ENCODE data around the gene SPATS2. TPM values are rescaled to one million over a fixed set of nuclear protein-coding genes. Genes with fewer than 3 reads are reported as not detected.

Gene SPATS2
- total RNA-seq, 4 donors from 2014 or later: 10.5 to 39.3 (median 21.0) TPM

- in situ Hi-C loops (cut with MboI; ENCODE audit: low pct_ligation_motif_present in 1 of 4, low pct_unique_long_range_greater_than_20kb in 1 of 4, low sequenced_read_pairs in 3 of 4) (no loop called here), intact Hi-C loops (cut with DNase I; ENCODE audit: low total_unique reads) (no loop called here)
- Histone ChIP-seq H3K27ac (no peak overlapping the region), H3K4me3 (no peak overlapping the region), H3K4me1 (no peaks in the 10 kb centered on the region), H3K9me3 (no peaks in the 10 kb centered on the region), H3K36me3 (peaks cover 0 to 26% (median 10%) of the 10 kb centered on the region in 4 donors), H3K27me3 (no peaks in the 10 kb centered on the region)
- WGBS, 2 donors (ENCODE audit: low coverage in 1 of 2): 90 to 100% methylated on average over 4 of the region's 4 CpGs
- no peak for DNase-seq
- no peak for TF ChIP-seq CTCF (IDR thresholded peaks at IDR 0.05)
- no peak for TF ChIP-seq POLR2AphosphoS5 (IDR thresholded peaks at IDR 0.05)
- no peak for TF ChIP-seq POLR2A (IDR thresholded peaks at IDR 0.05)
- no peak for TF ChIP-seq EP300 (IDR thresholded peaks at IDR 0.05; ENCODE audit: low read depth)
Observed at GRCh38 chr12:49521389-49521788, 154.1 kb downstream of the SPATS2 start.

- H3K36me3 ChIP-seq: peaks cover 0 to 24% (median 11%) of the 10 kb centered on the region in 4 donors
- TF ChIP-seq POLR2A (IDR thresholded peaks at IDR 0.05) (no peak), CTCF (IDR thresholded peaks at IDR 0.05) (no peak), EP300 (IDR thresholded peaks at IDR 0.05; ENCODE audit: low read depth) (no peak), POLR2AphosphoS5 (IDR thresholded peaks at IDR 0.05) (no peak)
- 85 to 88% methylated on average over 4 to 6 of the region's 6 CpGs for WGBS, 2 donors (ENCODE audit: low coverage in 1 of 2)
- H3K4me1 ChIP-seq: no peaks in the 10 kb centered on the region
- H3K27ac ChIP-seq: no peak overlapping the region
- H3K27me3 ChIP-seq: no peaks in the 10 kb centered on the region
- in situ Hi-C loops (cut with MboI; ENCODE audit: low pct_ligation_motif_present in 1 of 4, low pct_unique_long_range_greater_than_20kb in 1 of 4, low sequenced_read_pairs in 3 of 4): no loop called here
- intact Hi-C loops (cut with DNase I; ENCODE audit: low total_unique reads): no loop called here
- no peak overlapping the region for H3K4me3 ChIP-seq
- H3K9me3 ChIP-seq: no peaks in the 10 kb centered on the region
- DNase-seq: no peak
Observed at GRCh38 chr12:49524660-49525324, 157.5 kb downstream of the SPATS2 start.

GRCh38 chr12:49525942-49526341, 158.7 kb downstream of the SPATS2 start:
- H3K27ac ChIP-seq: no peak overlapping the region
- no peak for TF ChIP-seq EP300 (IDR thresholded peaks at IDR 0.05; ENCODE audit: low read depth)
- TF ChIP-seq POLR2A (IDR thresholded peaks at IDR 0.05): no peak
- TF ChIP-seq POLR2AphosphoS5 (IDR thresholded peaks at IDR 0.05): no peak
- no peak for TF ChIP-seq CTCF (IDR thresholded peaks at IDR 0.05)
- intact Hi-C loops (cut with DNase I; ENCODE audit: low total_unique reads) (no loop called here), in situ Hi-C loops (cut with MboI; ENCODE audit: low pct_ligation_motif_present in 1 of 4, low pct_unique_long_range_greater_than_20kb in 1 of 4, low sequenced_read_pairs in 3 of 4) (no loop called here)
- H3K4me3 ChIP-seq: no peak overlapping the region
- no peaks in the 10 kb centered on the region for H3K27me3 ChIP-seq
- H3K36me3 ChIP-seq: peaks cover 0 to 24% (median 11%) of the 10 kb centered on the region in 4 donors
- DNase-seq: no peak
- H3K9me3 ChIP-seq: no peaks in the 10 kb centered on the region
- WGBS, 2 donors (ENCODE audit: low coverage in 1 of 2): 95 to 100% methylated on average over 2 to 7 of the region's 7 CpGs
- no peaks in the 10 kb centered on the region for H3K4me1 ChIP-seq

GRCh38 chr12:49527361-49528130, 160.3 kb downstream of the SPATS2 start:
- intact Hi-C loops (cut with DNase I; ENCODE audit: low total_unique reads): no loop called here
- Histone ChIP-seq H3K4me3 (no peak overlapping the region), H3K27ac (no peak overlapping the region), H3K36me3 (peaks cover 0 to 24% (median 11%) of the 10 kb centered on the region in 4 donors), H3K4me1 (no peaks in the 10 kb centered on the region), H3K27me3 (no peaks in the 10 kb centered on the region), H3K9me3 (no peaks in the 10 kb centered on the region)
- WGBS, 2 donors (ENCODE audit: low coverage in 1 of 2): 80 to 94% methylated on average over 1 to 7 of the region's 7 CpGs
- in situ Hi-C loops (cut with MboI; ENCODE audit: low pct_ligation_motif_present in 1 of 4, low pct_unique_long_range_greater_than_20kb in 1 of 4, low sequenced_read_pairs in 3 of 4): no loop called here
- no peak for DNase-seq
- no peak for TF ChIP-seq POLR2A (IDR thresholded peaks at IDR 0.05)

Data from transverse colon (tissue), 4 donors.